Measurements from ENCODE around the gene KDM1B.
A peak's percentile ranks its signal among the peaks of the same experiment; 100 is the strongest.
"Not testable (repeated sequence)": the region's sequence is repeated elsewhere in the genome, so short reads cannot be mapped to it uniquely, and the experiment has no call there.

KDM1B gene

DNA sequence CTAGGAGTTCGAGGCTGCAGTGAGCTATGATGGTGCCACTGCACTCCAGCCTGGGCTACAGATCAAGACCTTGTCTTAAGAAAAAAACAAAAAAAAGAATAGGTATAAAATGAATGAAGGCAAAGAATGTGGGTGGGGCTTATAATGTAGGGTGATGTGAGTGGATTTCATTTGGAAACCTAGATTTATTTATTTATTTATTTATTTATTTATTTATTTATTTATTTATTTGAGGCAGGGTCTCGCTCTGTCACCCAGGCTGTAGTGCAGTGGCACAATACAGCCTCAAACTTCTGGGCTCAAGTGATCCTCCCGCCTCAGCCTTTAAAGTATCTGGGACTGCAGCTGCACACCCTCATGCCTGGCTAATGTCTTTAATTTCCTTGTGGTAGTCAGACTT lies 3.8 kb upstream of the KDM1B start:
- DNase-seq = not testable (repeated sequence)

GRCh38 chr6:18151801-18152200 lies 3.4 kb upstream of the KDM1B start:
- DNase-seq = no peak

DNA sequence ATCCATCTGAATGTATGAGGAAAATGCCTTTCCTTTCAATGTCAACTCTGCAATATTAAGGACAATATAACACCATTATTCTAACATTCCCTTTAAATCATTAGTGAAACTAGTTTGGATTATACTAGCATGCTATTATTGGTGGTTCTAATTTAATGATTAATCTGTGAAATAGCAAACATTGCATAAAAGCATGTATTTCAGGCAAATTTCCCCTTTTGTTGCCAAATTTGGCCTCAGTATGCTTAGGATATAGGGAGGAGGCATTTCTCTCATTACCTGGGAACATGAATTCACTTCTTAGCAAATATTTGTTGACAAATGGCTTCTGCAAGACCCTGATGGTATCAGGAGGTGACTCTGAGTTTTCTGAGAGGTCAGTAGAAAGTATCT lies 1.9 kb upstream of the KDM1B start:
- no peak for DNase-seq

DNA sequence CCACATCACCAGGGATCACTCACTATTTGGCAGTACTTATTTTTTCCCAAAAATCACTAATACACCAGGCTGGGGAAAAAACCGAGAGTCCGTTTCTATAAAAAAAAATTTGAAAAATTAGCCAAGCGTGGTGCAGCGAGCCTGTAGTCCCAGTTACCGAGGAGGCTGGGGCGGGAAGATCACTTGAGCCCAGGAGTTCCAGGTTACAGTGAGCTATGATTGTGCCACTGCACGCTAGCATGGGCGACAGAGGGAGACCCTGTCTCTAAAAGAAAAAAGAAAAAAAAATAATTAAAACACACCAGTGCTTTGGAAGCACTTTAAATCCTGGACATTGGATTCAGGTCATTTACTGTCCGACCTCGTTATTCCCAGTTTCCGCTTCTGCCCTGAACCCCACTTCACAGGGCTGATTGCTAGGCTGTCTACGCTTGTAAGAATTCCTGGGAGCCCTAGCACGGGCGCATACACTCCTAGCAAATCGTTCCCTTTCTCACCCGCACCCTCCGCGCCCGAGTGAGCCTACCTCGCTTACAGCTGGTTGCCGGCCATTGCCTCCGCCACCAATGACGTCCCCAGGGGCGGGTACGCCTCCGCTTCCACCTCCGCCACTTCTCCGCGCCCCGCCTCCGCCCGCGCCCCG lies 594 bp upstream of the KDM1B start, which contains the start of gene TPMT:
TPMT (minus strand) TSS at position 571 of the 643 bp plus-strand sequence. CDS start 5,950 bp downstream, outside the sequence.
- DNase-seq = peak in 1 of 2 experiments; percentile 94

- peak; percentile 83 to 94 for DNase-seq
Measured at GRCh38 chr6:18155864-18156421, 721 bp downstream of the KDM1B start.

DNA sequence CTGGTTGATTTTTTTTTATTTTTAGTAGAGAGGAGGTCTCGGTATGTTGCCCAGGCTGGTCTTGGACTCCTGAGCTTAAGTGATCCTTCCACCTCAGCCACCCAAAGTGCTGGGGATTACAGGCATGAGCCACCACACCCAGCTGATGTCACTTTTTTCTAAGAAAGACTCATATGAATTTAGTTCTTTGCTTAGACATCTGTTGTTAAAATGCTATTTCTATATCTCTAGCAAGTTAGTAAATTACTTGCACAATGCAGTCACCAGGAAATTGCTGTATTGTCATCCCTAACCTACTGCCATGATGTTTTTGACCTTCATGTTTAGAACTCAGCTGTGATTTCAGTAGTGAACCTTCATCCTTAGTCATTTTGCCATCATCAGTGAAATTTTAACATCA lies 5.7 kb downstream of the KDM1B start:
- no peak for DNase-seq

DNA sequence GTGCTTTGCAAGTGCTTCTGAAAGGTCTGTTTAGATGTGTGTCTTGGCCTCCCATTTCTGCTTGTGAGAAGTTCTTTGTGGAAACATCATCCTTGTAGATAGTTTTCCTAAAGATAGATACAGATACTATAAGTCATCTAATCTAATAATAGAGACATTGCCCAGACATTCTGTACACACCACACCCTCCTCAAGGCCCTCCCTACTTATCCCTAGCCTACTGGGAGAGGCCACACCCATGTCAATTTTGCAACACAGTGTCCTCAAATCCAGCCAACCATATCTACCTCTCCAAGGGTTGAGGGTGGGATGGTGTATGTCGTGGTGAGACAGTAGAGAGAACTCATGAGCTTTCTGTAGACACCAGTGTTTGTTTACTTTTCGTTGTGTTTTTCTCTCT lies 6.2 kb downstream of the KDM1B start:
- DNase-seq = no peak

DNA sequence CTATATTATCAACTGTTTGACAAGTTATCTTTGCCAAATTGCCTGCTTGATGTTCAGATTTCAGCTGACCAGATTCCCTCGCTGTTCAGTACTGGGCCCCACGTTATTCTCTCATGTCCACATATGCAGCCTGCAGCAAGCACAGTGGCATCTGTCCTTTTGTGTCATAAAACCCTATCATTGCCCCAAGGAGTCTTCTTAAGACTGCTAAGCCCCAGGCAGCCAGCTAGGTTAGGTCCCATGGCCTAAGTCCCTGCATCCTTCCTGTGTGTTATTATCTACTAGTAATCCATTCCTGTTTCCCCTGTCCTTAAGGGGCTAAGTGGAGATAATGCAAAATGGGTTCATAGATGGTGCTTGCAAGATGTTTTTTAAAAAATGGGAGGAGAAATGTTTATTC lies 7.2 kb downstream of the KDM1B start:
- no peak for DNase-seq

DNA sequence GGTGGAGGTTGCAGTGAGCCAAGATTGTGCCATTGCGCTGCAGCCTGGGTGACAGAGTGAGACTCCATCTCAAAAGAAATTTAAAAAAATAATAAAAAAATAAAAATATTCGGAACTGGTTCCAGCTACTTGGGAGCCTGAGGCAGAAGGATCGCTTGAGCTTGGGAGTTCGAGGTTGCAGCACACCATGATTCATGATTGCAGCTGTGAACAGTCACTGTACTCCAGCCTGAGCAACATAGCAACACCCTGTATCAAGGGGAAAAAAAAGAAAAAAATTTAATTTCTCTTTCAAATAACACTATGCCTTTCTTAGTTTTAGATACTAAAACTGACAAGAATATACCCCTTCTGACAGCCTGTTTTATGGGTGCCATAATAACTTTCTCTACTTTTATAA lies 10.5 kb downstream of the KDM1B start:
- DNase-seq = no peak

GRCh38 chr6:18166312-18167036 lies 11.3 kb downstream of the KDM1B start:
- DNase-seq = no peak

- DNase-seq = no peak
Measured at GRCh38 chr6:18168264-18168663, 13.0 kb downstream of the KDM1B start.

- DNase-seq = no peak
Measured at GRCh38 chr6:18171871-18172270, 16.6 kb downstream of the KDM1B start.

DNA sequence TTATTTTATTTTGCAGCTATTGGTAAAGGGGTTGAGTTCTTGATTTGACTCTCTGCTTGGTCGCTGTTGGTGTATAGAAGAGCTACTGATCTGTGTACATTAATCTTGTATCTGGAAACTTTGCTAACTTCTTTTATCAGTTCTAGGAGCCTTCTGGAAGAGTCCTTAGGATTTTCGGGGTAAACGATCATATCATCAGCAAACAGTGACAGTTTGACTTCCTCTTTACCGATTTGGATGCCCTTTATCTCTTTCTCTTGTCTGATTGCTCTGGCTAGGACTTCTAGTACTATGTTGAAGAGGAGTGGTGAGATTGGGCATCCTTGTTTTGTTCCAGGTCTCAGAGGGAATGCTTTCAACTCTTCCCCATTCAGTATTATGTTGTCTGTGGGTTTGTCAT lies 21.0 kb downstream of the KDM1B start:
- DNase-seq = not testable (repeated sequence)

DNA sequence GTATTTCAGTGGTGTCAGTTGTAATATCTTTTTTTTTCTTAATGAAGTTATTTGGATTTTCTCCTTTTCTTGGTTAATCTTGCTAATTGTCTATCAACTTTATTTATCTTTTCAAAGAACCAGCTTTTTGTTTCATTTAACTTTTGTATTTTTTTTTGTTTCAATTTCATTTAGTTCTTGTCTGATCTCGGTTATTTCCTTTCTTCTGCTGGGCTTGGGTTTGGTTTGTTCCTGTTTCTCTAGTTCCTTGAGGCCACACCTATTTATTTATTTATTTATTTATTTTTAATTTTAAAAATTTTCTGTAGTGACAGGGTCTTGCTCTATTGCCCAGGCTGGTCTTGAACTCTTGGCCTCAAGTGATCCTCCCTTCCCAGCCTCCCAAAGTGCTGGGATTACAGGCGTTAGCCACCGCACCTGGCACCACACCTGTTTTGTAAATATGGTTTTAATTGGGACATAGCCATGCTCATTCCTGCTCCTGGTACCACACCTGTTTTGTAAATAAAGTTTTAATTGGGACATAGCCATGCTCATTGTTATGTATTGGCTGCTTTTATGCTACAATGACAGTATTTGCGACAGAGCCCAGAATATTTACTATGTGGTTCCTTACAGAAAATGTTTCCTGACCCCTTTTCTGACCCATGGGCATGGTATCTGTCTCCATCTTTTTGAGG lies 22.2 kb downstream of the KDM1B start:
- DNase-seq = no peak

- DNase-seq = no peak
Measured at GRCh38 chr6:18178960-18179615, 23.9 kb downstream of the KDM1B start.

DNA sequence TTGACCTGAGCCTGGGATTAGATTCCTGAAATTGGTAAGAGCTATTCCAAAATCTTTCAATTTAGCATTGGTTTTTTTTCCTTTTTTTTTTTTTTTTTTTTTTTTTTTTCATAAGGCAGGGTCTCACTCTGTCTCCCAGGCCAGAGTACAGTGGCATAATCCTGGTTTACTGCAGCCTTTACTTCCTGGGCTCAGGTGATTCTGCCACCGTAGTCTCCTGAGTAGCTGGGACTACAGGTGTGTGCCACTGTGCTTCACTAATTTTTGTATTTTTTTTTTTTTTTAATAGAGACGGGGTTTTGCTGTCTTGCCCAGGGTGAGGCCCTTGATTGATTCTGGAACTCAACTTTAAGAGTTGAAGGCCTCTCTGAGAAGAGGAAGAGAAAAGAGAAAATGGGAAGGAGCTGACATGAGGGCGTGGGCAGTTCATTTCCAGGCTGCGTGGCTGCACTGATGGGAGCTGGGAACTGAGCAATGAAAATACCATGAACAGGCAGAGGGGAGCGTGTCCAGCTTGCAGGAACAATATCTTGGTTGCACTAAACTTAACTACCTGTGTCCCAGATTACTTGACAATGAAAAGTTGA lies 24.6 kb downstream of the KDM1B start:
- no peak for DNase-seq

GRCh38 chr6:18182568-18182967 lies 27.3 kb downstream of the KDM1B start:
- DNase-seq = no peak

GRCh38 chr6:18183766-18184165 lies 28.5 kb downstream of the KDM1B start:
- DNase-seq = no peak

- no peak for DNase-seq
Measured at GRCh38 chr6:18185624-18186023, 30.4 kb downstream of the KDM1B start.

GRCh38 chr6:18186033-18186432 lies 30.8 kb downstream of the KDM1B start:
- no peak for DNase-seq

DNA sequence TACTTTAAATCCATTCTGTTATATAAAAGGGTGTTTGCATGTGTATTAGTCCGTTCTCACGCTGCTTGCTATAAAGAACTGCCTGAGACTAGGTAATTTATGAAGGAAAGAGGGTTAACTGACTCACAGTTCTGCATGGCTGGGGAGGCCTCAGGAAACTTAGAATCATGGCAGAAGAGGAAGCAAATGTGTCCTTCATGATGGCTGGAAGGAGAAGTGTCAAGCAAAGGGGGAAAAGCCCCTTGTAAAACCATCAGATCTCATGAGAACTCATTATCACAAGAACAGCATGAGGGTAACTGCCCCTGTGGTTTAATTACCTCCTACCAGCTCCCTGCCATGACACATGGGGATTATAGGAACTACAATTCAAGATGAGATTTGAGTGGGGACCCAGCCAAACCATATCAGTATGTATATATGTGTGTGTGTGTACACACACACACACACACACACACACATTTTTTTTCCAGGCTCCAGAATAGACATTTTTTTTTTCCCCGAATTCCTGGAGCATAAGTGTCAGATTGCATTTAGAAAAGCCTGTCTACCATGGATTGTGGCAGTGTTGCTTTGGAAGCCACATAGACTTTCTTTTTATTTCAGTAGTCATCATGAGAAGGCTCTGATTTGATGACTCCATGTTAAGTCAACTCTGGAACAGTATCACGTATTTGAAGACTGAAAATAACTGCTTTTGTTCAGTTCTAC lies 31.5 kb downstream of the KDM1B start:
- DNase-seq = no peak

- no peak for DNase-seq
Measured at GRCh38 chr6:18187701-18188100, 32.5 kb downstream of the KDM1B start.
